ENCODE measurements around the gene PKD1.

PKD1 gene

GRCh38 chr16:2095918-2096582 is 39.6 kb downstream of the PKD1 start:
- no peak for TF ChIP-seq CTCF (IDR thresholded peaks at IDR 0.05; ENCODE audit: insufficient read depth, low read depth, low read length, missing control alignments)
- H3K4me3 ChIP-seq (ENCODE audit: low read depth, low read length), result no peak overlapping the region
- DNase-seq (ENCODE audit: low read depth), result no peak

GRCh38 chr16:2095315-2095853 is 40.3 kb downstream of the PKD1 start:
- no peak for DNase-seq (ENCODE audit: low read depth)
- TF ChIP-seq CTCF (IDR thresholded peaks at IDR 0.05; ENCODE audit: insufficient read depth, low read depth, low read length, missing control alignments), result no peak

GRCh38 chr16:2093793-2094192 is 41.9 kb downstream of the PKD1 start:
- DNase-seq (ENCODE audit: low read depth), result no peak
- H3K4me3 ChIP-seq (ENCODE audit: low read depth, low read length), result no peak overlapping the region
- TF ChIP-seq CTCF (IDR thresholded peaks at IDR 0.05; ENCODE audit: insufficient read depth, low read depth, low read length, missing control alignments), result no peak

More at GRCh38 chr16:2095315-2095853, 40.3 kb downstream of the PKD1 start:
- no peak overlapping the region for H3K4me3 ChIP-seq (ENCODE audit: low read depth, low read length)

- H3K4me3 ChIP-seq (ENCODE audit: low read depth, low read length), result no peak overlapping the region
- DNase-seq (ENCODE audit: low read depth), result no peak
- no peak for TF ChIP-seq CTCF (IDR thresholded peaks at IDR 0.05; ENCODE audit: insufficient read depth, low read depth, low read length, missing control alignments)
Measured at GRCh38 chr16:2092866-2093265, 42.8 kb downstream of the PKD1 start.

- no peak overlapping the region for H3K4me3 ChIP-seq (ENCODE audit: low read depth, low read length)
- no peak for DNase-seq (ENCODE audit: low read depth)
- TF ChIP-seq CTCF (IDR thresholded peaks at IDR 0.05; ENCODE audit: insufficient read depth, low read depth, low read length, missing control alignments), result no peak
Measured at GRCh38 chr16:2092256-2092620, 43.5 kb downstream of the PKD1 start.

- no peak for DNase-seq (ENCODE audit: low read depth)
- TF ChIP-seq CTCF (IDR thresholded peaks at IDR 0.05; ENCODE audit: insufficient read depth, low read depth, low read length, missing control alignments), result no peak
- H3K4me3 ChIP-seq (ENCODE audit: low read depth, low read length), result no peak overlapping the region
Measured at GRCh38 chr16:2091547-2092255, 44.0 kb downstream of the PKD1 start.
